HCT116 (cell line): ENCODE data around the gene TMEM87A.

ENCODE experiments used
- CEBPB ChIP-seq: IDR thresholded peaks from 2 replicates; pipeline ENCODE4 v1.6.1; 2012; ENCODE audit warnings: low read depth
- CTCF ChIP-seq, 3 experiments: fragments of 200-600 bp in 1 of 3; sonication (generic) in 1 of 3; IDR thresholded peaks in 2 of 3; conservative IDR thresholded peaks in 1 of 3; 2 replicates each; pipeline ENCODE4 v1.5.1; 2012 to 2017; ENCODE audit warnings: low read depth in 2 of 3, low read length in 2 of 3, antibody characterized with exemption in 1 of 3, borderline replicate concordance in 1 of 3, control low read depth in 1 of 3, mild to moderate bottlenecking in 1 of 3, mixed read lengths in 1 of 3, mixed run types in 1 of 3, moderate library complexity in 1 of 3; ENCODE audit not compliant: insufficient read depth in 1 of 3
- POLR2A ChIP-seq: IDR thresholded peaks from 2 replicates; pipeline ENCODE4 v1.7.0; 2011; ENCODE audit warnings: borderline replicate concordance; ENCODE audit not compliant: insufficient read depth, insufficient read length; ENCODE audit errors: extremely low read depth
- POLR2AphosphoS5 ChIP-seq: IDR thresholded peaks from 2 replicates; pipeline ENCODE4 v1.6.1; 2011; ENCODE audit warnings: mild to moderate bottlenecking, low read depth, low read length, moderate library complexity
- RAD21 ChIP-seq: IDR thresholded peaks from 2 replicates; pipeline ENCODE4 v1.6.1; 2012; ENCODE audit warnings: low read depth, mild to moderate bottlenecking
- SRF ChIP-seq: IDR thresholded peaks from 2 replicates; pipeline ENCODE4 v1.6.1; 2012; ENCODE audit warnings: low read depth
- YY1 ChIP-seq: IDR thresholded peaks from 2 replicates; pipeline ENCODE4 v1.6.1; 2011; ENCODE audit warnings: low read length, low read depth, moderate library complexity, mild to moderate bottlenecking; ENCODE audit not compliant: insufficient replicate concordance; ENCODE audit errors: extremely low read depth

- TF ChIP-seq POLR2A (no peak), CTCF (IDR thresholded peaks at IDR 0.05 in 2 of 3, conservative IDR thresholded peaks at IDR 0.05 in 1 of 3; ENCODE audit: borderline replicate concordance in 1 of 3, insufficient read depth in 1 of 3, low read depth in 2 of 3, low read length in 2 of 3) (no peak), CEBPB (no peak), RAD21 (no peak), POLR2AphosphoS5 (no peak), SRF (no peak), YY1 (no peak)
Observed at GRCh38 chr15:42182961-42183360, 90.3 kb downstream of the TMEM87A start.
